CD4-positive, alpha-beta T cell treated with Interleukin-17A for 4 hours (primary cell): ENCODE results near the gene USF3.

ENCODE experiments used
- DNase-seq: peaks from one replicate; pipeline ENCODE4 v3.0.0-alpha.2; 2020; ENCODE audit warnings: mixed read lengths

The USF3 gene, protein sequence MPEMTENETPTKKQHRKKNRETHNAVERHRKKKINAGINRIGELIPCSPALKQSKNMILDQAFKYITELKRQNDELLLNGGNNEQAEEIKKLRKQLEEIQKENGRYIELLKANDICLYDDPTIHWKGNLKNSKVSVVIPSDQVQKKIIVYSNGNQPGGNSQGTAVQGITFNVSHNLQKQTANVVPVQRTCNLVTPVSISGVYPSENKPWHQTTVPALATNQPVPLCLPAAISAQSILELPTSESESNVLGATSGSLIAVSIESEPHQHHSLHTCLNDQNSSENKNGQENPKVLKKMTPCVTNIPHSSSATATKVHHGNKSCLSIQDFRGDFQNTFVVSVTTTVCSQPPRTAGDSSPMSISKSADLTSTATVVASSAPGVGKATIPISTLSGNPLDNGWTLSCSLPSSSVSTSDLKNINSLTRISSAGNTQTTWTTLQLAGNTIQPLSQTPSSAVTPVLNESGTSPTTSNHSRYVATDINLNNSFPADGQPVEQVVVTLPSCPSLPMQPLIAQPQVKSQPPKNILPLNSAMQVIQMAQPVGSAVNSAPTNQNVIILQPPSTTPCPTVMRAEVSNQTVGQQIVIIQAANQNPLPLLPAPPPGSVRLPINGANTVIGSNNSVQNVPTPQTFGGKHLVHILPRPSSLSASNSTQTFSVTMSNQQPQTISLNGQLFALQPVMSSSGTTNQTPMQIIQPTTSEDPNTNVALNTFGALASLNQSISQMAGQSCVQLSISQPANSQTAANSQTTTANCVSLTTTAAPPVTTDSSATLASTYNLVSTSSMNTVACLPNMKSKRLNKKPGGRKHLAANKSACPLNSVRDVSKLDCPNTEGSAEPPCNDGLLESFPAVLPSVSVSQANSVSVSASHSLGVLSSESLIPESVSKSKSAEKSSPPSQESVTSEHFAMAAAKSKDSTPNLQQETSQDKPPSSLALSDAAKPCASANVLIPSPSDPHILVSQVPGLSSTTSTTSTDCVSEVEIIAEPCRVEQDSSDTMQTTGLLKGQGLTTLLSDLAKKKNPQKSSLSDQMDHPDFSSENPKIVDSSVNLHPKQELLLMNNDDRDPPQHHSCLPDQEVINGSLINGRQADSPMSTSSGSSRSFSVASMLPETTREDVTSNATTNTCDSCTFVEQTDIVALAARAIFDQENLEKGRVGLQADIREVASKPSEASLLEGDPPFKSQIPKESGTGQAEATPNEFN (N-terminal part only)

DNA sequence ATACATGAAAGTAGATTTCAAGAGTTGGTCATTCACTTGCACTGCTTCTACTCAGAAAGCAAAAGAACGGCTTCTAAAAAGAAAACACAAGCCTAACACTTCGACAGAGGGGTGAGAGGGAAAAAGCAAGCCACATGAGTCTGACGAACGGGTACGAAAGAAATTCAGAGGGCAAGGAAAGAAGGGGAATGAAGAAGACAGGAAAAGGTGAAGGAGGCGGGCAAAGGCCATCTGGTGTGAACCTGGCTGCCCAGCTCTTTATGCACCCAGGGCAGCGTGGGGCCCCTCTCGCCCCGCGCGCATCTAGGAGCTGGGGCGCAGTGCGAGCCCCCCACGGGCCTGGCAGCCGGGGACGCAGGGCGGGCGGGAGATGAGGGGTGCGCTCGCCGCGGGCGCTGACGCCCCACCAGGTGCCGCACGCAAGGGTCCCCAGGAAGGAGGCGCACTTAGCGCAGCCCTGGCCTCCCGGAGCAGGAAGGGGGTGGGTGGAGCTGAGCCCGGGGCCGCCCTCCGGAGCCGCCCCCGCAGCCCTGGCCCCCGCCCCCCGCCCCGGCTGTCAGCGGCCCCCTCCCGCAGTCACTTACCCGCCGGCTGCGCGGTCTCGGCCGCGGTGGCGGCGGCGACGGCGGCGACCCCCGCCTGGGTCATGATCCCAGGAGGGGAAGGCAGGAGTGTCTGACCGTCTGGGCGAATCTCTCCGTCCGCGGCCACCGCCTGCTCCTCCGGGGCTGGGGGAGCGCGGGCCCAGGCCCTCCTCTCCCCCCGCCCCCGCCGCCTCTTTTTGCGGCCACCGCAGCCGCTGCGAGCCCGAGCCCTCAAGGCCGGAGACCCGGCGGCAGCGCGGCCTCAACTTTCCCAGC is at the start of gene USF3:
Gene USF3, minus strand, starts transcription at position 857 of the 860 bp plus-strand sequence. CDS start 21,764 bp downstream, outside the sequence.
- DNase-seq: peak; percentile 89

DNA sequence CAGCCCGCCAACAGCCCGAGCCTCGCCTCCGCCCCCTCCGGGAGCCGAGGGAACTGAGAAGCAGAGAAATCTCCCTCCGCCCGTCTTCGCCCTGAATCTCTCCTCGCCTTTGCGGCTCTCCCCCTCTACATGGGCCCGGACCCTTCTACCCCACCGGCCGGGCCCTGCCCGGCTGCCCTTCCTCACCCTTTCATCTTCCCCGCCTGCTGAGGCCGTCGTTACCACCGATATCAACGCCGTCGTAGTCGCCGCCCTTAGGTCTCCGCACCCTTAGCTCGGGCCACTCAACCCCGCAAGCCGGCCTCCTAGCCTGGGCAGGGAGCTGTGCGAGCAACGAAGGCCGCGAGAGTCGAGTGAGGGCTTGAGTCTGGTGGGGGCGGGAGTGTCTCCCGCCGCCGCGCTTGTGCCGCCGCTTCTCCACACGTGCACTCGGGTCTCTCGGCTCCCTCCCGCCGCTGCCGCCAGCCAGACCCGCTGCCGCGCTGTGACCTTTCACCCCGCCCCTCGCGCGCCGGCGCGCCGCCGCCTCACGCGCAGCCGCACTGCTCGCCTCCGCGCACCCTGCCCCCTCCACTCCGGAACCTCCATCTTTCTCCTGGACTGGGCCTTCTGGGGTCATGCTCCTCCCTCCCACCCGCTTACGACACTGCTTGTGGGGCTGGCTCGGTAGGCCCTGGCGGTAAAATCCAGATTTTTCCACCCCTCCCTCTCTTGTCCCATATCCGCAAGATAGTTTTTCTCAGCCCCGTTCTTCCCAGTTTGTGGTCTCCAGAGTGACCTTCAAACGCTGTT is 49.5 kb upstream of the USF3 start, which contains the start of gene NAA50:
Gene NAA50, minus strand, starts transcription at position 494 of the 792 bp plus-strand sequence. Its CDS starts 300 bp downstream, at position 194.
- DNase-seq: peak; percentile 94

DNA sequence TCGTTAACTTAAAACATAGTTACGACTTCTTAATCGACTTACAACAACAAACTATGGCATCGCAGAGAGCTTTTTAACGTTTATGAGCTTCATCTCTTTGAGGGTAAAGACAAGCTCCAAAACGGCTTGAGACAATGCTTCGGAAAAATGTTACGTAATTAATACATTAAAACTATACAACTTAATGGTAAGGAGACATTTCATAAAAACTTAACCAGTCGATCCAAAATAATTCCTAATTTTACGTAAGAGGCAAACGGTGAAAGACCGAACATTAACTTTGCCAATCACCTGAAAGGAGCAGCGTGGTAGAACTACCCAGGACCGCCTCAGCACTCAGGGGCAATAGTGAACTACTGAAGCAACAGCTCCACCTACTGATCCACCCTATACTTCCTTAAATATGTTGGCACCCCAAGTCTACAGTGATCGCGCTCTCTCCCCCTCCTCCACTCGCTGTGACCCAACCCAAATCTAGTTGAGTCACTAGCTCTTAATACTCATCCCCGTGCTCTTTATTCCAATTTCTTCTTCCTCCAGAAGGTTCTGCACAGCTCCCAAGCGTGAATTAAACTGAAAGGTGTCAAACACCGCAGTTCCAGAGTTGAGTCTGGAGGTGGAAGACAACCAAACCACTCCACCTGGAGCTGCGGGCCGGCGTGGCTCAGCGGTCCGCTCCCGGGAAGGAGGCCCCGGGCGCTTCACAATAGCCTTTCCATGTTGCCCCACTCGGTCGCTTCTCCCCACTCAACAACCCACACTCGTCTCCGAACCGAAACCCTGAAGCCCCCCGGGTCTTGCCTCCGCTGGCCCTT is 48.7 kb upstream of the USF3 start:
- peak; percentile 84 for DNase-seq

DNA sequence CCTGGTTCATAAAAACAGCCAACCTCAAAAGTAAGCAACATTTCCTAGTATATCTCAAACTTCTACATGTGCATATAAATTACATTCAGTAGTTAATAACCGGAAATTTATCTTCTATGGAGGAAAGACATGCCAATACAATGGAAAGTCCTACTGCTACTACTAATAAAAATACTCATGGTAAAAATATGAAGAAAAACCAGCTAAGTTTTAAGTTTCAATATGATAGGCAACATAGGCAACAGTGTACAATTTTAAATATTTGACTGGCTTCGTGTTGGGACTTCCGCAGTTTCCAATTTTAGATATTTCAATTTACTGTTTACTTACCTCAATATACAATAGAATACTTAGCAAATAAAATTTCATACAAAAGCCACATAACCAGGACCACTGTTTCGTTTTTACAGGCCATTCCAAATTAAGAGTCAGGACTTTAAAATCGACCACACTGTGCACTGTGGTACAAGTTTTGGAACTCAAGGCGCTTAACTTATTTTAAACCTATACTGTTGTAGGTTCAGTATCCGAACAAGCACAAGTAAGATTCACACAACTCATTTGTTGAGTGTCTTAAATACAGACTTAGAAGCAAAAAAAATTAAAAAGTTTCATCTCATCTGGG is 46.7 kb upstream of the USF3 start:
- DNase-seq: no peak

DNA sequence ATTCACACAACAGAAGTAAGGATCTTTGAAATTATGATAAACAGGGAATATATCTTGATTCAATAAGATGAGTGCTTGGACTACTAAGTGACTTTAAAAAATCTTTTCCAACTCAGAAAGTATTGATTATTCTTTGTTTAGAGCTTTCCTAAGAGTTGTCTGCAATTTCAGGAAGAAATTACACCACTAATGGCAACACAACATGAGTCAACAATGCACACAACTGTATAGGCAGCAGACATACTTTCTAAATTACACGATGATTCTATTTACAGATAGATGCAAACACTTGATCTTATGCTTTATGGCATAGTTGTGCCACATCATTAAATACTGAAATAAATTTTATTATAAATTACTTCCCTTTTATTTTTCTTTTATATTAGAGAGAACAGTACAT is 45.2 kb upstream of the USF3 start:
- DNase-seq: no peak

DNA sequence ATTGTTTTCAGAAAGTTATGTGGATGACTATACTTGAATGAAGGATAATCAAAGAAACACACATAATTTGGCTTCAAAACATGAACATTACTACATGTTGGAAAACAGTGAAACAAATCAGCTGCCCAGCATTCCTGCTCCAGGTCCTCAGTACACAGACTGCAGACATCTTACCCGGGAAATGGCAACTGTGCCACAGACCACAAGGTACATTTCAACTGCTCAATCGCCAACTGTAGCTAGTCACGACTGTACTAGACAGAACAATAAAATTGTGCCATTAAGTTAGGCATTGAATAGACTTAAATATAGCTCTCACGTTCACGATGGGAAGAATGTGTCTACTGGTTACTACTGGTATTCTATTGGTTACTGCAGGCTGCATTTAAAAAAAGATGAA is 44.6 kb upstream of the USF3 start:
- DNase-seq: no peak

DNA sequence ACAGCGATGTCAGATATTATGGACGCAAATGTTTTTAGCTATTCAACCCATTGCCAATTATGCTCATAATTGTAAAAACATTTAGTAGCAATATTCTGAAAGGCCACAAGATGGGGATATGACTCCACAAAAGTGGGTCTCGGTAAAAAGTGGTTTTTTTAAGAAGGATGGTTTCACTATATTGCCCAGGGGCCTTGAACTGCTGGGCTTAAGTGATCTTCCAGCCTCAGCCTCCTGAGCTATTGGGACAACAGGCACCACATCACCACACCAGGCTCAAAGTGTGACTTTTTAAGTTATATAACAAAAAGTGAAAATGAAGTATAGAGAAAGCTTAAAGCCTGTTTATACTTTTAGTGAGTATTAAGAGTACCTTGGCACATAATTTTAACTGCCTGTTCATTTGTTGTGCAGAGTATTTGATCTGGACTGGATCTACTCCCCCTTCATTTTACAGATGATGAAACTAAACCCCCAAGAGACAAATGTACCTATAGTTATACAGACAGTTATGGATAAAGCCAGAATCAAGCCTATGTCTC is 40.2 kb upstream of the USF3 start:
- DNase-seq: peak; percentile 39

DNA sequence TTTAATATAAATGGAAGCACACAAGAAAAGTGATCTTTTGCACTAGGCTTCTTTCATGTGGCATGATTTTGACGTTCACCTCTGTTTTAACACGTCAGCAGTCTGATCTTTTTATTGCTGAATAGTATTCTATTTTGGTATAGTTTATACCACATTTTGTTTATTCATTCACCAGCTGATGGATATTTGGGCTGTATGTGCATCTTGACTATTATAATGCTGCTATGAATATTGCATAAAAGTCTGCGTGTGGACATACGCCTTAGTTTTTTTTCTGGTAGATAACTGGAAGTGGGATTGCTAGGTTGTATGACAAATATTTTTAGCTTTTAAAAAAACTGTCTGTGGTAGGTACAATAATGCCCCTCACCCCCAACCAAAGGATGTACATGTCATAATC is 35.3 kb upstream of the USF3 start:
- DNase-seq: no peak

DNA sequence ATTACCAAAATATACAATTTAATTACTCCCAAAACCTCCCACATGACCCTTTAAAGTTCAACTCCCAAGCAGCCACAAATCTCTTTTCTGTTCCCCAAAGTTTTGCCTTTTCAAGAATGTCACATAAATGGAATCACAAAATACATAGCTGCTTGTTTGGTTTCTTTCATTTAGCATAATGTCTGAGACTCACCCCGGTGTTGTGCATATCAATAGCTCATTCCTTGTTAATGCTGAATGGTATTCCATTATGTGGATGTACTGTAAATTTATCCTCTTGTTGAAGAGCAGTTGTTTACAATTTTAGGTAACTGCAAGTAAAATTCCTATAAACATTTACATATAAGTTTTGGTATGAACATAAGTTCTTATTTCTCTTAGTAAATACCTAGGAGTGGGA is 34.1 kb upstream of the USF3 start:
- no peak for DNase-seq

DNA sequence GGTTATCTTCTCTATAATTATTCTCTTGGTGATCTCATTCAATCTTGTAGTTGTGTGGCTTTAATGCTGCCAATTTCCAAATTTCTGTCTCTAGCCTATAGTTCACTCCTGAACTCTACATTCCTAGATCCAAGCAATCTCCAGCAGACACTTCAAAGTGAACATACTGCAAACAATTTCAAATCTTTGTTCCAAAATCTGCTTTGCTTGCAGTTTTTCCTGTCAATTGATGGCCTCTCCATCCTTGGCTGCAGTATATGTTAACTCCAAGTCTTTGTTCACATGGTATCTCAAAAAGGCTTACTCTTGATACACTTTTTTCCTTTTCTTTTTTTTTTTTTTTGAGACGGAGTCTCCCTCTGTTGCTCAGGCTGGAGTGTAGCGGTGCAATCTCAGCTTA is 32.2 kb upstream of the USF3 start:
- DNase-seq: no peak

DNA sequence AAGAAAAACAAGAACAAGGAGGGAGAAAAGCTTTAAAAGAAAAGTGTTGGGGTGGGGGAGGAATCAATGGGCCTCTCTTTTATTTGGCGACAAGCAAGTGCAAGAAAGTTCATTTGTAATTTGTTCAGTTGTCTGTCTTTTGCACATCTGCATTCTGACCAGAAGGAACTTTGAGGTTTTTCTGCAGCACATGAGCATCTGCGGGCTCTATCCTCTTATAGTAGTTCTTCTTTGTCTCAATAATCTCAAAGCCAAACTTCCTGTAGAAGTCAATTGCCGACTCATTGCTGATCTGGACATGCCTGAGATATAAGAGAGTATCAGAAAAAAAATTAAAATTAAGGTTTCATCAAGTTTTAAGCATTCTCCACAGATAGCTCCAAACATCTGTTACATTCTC is 25.2 kb upstream of the USF3 start:
- no peak for DNase-seq

DNA sequence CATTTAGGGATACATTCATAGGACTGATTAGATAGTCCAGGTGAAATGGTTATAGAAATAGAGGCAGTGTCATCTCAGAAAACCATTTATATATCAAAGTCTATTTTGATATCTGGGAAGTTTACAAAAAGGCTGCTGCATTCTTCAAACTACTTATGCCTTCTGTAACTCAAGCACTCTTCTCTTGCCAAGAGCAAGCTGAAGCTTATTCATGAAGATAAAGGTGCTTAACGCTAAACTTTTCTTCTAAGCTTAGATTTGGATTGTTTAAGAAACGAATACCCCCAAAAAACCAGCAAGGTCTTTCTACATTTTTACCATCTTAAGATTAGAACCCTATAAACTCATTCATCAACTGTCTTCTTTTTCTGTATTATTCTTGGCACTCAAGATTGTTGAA is 23.3 kb upstream of the USF3 start:
- DNase-seq: no peak

DNA sequence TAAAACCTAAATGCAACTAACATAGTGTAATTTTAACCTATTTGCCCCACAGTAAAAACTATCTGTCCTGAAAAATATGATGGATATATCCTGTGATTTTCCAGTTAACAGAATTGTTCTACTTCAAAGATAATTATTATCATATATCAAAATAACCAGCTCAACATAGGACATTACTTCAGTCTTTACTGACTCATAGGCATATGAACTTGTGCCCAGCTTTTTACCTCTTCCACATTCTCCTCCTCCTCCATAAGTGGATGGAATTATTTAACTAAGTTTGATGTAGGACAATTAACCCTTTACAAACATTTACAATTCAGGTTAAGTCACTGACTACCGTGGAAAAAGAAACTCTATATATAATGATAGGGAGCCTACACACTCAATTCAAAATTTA is 22.9 kb upstream of the USF3 start:
- no peak for DNase-seq

DNA sequence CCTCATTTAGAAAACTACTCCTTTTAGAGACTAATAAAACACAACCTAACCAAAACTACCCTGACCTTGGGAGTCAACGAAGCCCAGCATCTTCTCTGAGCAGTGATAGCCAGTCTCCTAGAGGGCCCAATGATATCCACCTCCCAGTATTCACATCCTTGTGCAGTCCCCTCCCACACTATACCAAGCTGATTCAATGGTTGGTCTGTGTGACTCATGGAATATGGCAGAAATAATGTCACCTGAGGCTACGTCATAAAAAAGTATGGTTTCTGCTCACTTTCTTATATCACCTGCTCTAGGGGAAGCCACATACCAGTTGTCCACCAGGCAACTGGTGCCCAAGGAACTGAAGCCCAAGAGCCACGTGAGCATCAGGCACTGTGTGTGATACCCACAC is 21.4 kb upstream of the USF3 start:
- DNase-seq: no peak

DNA sequence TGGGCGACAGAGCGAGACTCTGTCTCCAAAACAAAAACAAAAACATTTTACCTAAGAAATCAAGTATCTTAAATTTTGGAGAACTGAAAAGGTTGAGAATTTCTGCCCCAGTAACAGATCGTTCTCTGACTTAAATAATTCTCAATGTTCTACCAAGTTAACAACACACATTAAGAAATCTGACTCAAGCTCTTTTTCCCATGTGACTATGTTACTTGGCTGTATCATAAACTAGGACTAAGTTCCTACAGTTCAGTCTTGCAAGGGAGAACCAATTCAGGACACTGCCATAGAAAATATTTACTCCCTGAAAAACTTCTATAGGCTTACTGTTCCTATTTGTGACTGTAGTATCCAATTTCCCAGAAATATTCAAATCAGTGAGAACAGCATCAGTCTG is 20.9 kb upstream of the USF3 start:
- no peak for DNase-seq

DNA sequence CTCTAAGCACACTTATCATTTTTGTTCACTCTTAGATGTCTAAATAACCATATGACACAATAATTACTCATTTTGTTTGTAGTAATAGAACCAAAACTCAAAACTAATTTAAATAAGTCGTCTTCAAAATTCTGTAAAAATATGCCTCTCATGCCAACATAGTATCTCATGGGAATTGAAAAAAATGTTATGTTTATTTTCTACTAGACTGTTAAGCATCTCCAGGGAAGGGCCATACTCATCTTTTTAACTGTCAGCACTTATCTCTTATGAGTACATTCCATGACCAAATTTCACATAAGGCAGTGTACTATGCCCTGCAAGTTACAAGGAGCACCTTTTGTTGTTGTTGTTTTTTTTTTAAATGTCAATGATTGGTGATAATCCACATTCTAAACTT is 18.3 kb upstream of the USF3 start:
- DNase-seq: no peak

DNA sequence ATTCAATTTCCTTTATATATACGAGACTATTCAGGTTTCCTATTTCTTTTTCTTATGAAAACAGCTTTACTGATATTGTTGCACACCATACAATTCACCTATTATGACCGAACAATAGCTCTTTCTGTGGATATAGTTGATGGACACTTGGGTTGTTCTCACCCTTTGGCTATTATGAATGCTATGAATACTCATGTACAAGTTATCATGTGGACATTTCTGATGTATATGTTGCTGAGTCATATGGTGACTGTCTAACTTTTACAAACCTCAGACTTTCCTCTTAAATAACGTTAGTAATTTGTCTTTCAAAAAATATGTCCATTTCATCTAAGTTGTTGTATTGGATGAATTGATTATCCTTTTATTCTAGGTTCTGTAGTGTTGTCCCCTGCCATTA is 15.7 kb upstream of the USF3 start:
- no peak for DNase-seq

DNA sequence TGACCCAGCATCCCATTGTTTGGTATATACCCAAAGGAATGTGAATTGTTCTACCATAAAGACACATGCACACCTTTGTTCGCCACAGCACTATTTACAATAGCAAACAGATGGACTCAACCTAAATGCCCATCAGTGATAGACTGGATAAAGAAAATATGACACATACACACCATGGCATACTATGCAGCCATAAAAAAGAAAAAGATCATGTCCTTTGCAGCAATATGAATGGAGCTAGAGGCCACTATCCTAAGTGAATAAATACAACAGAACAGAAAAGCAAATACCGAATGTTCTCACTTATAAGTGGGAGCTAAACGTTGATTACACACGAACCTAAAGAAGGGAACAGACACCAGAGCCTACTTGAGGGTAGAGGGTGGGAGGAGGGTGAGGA is 11.4 kb upstream of the USF3 start:
- no peak for DNase-seq

DNA sequence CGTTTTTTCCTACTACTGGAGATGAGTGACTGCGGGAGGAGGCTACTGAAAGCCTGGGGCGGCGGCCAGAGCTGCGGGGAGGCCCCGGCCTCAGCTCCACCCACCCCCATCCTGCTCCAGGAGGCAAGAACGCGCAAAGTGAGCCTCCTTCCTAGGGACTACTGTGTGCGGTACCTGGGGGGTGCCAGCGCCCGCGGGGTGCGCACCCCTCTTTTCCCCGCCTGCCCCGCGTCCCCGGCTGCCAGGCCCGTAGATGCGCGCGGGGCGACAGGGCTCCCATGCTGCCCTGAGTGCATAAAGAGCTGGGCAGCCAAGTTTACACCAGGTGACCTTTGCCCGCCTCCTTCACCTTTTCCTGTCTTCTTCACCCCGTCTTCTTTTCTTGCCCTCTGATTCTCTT is 2.5 kb upstream of the USF3 start:
- DNase-seq: peak; percentile 33
